CD14-positive monocyte (primary cell): Measurements from ENCODE around the gene ABTB2. TPM values are rescaled to one million over a fixed set of nuclear protein-coding genes. Genes with fewer than 3 reads are reported as not detected.

Experiments
- DNase-seq, 3 donors: peaks; one replicate each; pipeline ENCODE4 v3.0.0-alpha.2; 2011 to 2022
- H2AFZ ChIP-seq: 2 replicates; pipeline ENCODE4 v1.6.0; 2012; ENCODE audit warnings: mild to moderate bottlenecking, low read depth, low read length, inconsistent platforms; ENCODE audit not compliant: insufficient read depth, poor library complexity, severe bottlenecking
- H3K27ac ChIP-seq, 2 donors: 1 replicate in 1 of 2; 2 replicates in 1 of 2; pipeline ENCODE4 v1.5.1; 2012 to 2013; ENCODE audit warnings: low read length in 2 of 2, control low read depth in 1 of 2, inconsistent platforms in 1 of 2, low read depth in 1 of 2, mild to moderate bottlenecking in 1 of 2
- H3K27me3 ChIP-seq, 2 donors: one replicate each; pipeline versions ENCODE4 v1.6.0 to v1.6.1; 2011 to 2013; ENCODE audit warnings: low read length in 2 of 2; ENCODE audit not compliant: control insufficient read depth in 2 of 2, insufficient read depth in 2 of 2
- H3K36me3 ChIP-seq, 2 donors: replicated peaks in 1 of 2; 1 replicate in 1 of 2; 2 replicates in 1 of 2; pipeline versions ENCODE4 v1.5.1 to v1.6.1; 2012 to 2013; ENCODE audit warnings: low read length in 2 of 2, control low read depth in 1 of 2, inconsistent platforms in 1 of 2, mild to moderate bottlenecking in 1 of 2; ENCODE audit not compliant: insufficient read depth in 2 of 2, control insufficient read depth in 1 of 2
- H3K4me1 ChIP-seq, 2 donors: 1 replicate in 1 of 2; 2 replicates in 1 of 2; pipeline versions ENCODE4 v1.5.1 to v1.6.1; 2012 to 2013; ENCODE audit warnings: low read length in 2 of 2, control low read depth in 1 of 2, inconsistent platforms in 1 of 2, mild to moderate bottlenecking in 1 of 2, moderate library complexity in 1 of 2; ENCODE audit not compliant: insufficient read depth in 2 of 2, control insufficient read depth in 1 of 2
- H3K4me2 ChIP-seq: replicated peaks from 2 replicates; pipeline ENCODE3; 2012; ENCODE audit warnings: low read length, moderate library complexity, mild to moderate bottlenecking; ENCODE audit not compliant: poor library complexity, severe bottlenecking; ENCODE audit errors: extremely low read depth
- H3K4me3 ChIP-seq, 3 experiments: fragments of 200-600 bp in 1 of 3; sonication (generic) in 1 of 3; replicated peaks in 1 of 3; 1 replicate in 2 of 3; 2 replicates in 1 of 3; pipeline ENCODE4 v1.5.1; 2011 to 2013; ENCODE audit warnings: low read length in 3 of 3, mild to moderate bottlenecking in 3 of 3, control low read depth in 2 of 3, low read depth in 2 of 3, inconsistent platforms in 1 of 3, moderate library complexity in 1 of 3
- H3K79me2 ChIP-seq: 2 replicates; pipeline ENCODE4 v1.6.0; 2012; ENCODE audit warnings: mild to moderate bottlenecking, control low read depth, inconsistent platforms, low read length, moderate library complexity; ENCODE audit not compliant: insufficient read depth
- H3K9ac ChIP-seq: 2 replicates; pipeline ENCODE4 v1.6.0; 2017; ENCODE audit warnings: low read length, mild to moderate bottlenecking; ENCODE audit not compliant: insufficient read depth, poor library complexity, severe bottlenecking
- H3K9me3 ChIP-seq, 2 donors: replicated peaks in 1 of 2; 1 replicate in 1 of 2; 2 replicates in 1 of 2; pipeline versions ENCODE4 v1.5.1 to v1.6.1; 2012 to 2013; ENCODE audit warnings: low read length in 2 of 2, control low read depth in 1 of 2; ENCODE audit not compliant: control insufficient read depth in 1 of 2, insufficient read depth in 1 of 2
- H4K20me1 ChIP-seq: 2 replicates; pipeline ENCODE4 v1.6.0; 2012; ENCODE audit warnings: mild to moderate bottlenecking, low read length, control low read depth, moderate library complexity; ENCODE audit not compliant: insufficient read depth
- H3K27ac Mint-ChIP-seq, 7 donors: one replicate each; pipeline ENCODE4 v1.8.0; 2020; ENCODE audit warnings: mild to moderate bottlenecking in 7 of 7, mixed read lengths in 7 of 7, moderate library complexity in 6 of 7, inconsistent platforms in 2 of 7
- H3K27me3 Mint-ChIP-seq, 3 donors: one replicate each; pipeline ENCODE4 v1.8.0; 2021 to 2022; ENCODE audit warnings: low read depth in 3 of 3, mild to moderate bottlenecking in 3 of 3, mixed read lengths in 3 of 3, moderate library complexity in 3 of 3, inconsistent platforms in 1 of 3
- H3K36me3 Mint-ChIP-seq, 2 donors: one replicate each; pipeline ENCODE4 v1.8.0; 2020; ENCODE audit warnings: mixed read lengths in 2 of 2, inconsistent platforms in 1 of 2, mild to moderate bottlenecking in 1 of 2
- H3K4me1 Mint-ChIP-seq: one replicate; pipeline ENCODE4 v1.8.0; 2020; ENCODE audit warnings: mild to moderate bottlenecking, mixed read lengths
- H3K4me3 Mint-ChIP-seq, 2 donors: one replicate each; pipeline ENCODE4 v1.8.0; 2020; ENCODE audit warnings: mild to moderate bottlenecking in 2 of 2, mixed read lengths in 2 of 2, moderate library complexity in 1 of 2
- H3K9me3 Mint-ChIP-seq, 7 donors: one replicate each; pipeline ENCODE4 v1.8.0; 2020 to 2022; ENCODE audit warnings: mixed read lengths in 7 of 7, mild to moderate bottlenecking in 6 of 7, moderate library complexity in 6 of 7, inconsistent platforms in 2 of 7
- WGBS: methylation state at CpG from one replicate; pipeline ENCODE4 v1.1.5; 2013; ENCODE audit warnings: missing lambda C conversion rate; ENCODE audit not compliant: insufficient coverage; 5-methylcytosine and 5-hydroxymethylcytosine counted together
- intact Hi-C, 2 donors: fragments of 100-400 bp; cut with micrococcal nuclease; formaldehyde crosslinking; loops; one replicate each; pipeline versions ENCODE4 v1.15.0 to v1.15.1; 2023
- polyA plus RNA-seq, 3 donors: library from polyadenylated mRNA; depleted of rRNA in 1 of 3; unstranded in 2 of 3; stranded (reverse) in 1 of 3; fragments of 300-500 nt in 2 of 3; fragments of >200 nt in 1 of 3; fragmentation: Illumina TruSeq in 2 of 3; gene quantifications; 1 replicate in 2 of 3; 2 replicates in 1 of 3; pipeline ENCODE4 v1.2.3, GENCODE V29; 2012 to 2021
- TF ChIP-seq, protein P1 (sequence below): fragments of 200-600 bp; IDR thresholded peaks from one replicate; pipeline ENCODE4 v1.8.0; 2022; ENCODE audit warnings: antibody characterized with exemption, mild to moderate bottlenecking

Gene ABTB2
- polyA plus RNA-seq, 3 donors = 0.25 to 1.7 (median 0.26) TPM

DNA sequence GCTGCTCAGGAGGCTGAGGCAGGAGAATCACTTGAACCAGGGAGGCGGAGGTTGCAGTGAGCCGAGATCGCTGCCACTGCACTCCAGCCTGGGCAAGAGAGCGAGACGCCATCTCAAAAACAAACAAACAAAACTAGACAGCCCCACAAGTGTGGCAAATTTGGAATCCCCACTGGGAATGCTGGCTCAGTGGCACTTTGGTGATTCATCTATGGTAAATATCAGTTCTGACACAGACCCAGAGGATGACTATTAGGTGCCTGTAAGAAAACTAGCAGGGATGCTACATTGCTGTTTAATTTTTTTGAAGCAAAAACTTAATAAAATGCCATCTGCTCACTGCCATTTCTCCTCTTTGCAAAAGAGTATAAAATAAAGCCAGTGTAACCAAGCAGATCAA is 144.4 kb downstream of the ABTB2 start:
- H3K4me3 Mint-ChIP-seq = no peak overlapping the region

DNA sequence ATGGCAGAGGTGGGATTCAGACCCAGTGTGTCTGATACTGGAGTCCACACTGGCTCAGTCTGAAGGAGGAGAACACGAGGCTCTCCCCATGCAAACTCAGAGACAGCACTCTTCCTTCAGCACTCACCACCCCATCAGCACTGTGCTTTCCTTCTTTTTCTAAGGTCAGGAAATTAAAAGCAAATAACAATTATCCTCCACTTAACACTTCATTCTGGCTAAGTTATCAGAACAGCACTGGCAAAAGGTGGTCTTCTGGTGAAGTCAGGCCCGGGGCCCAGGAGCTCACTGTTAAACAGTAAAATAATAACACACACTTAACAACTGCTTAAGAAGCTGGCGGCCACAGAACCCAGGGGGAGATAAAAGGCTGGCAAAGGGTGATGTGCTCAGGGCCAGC is 145.2 kb downstream of the ABTB2 start:
- Mint-ChIP-seq H3K4me3 (no peak overlapping the region), H3K27me3 (peaks cover 0 to 1% (median 0%) of the 10 kb centered on the region in 3 donors), H3K9me3 (no peaks in the 10 kb centered on the region), H3K4me1 (peaks cover 24% of the 10 kb centered on the region), H3K27ac (peak overlapping the region in 1 of 7 donors; percentile 54), H3K36me3 (no peaks in the 10 kb centered on the region)
- Histone ChIP-seq H3K27ac (no peak overlapping the region), H4K20me1 (no peaks in the 10 kb centered on the region), H3K4me3 (no peak overlapping the region), H3K79me2 (no peaks in the 10 kb centered on the region), H3K36me3 (no peaks in the 10 kb centered on the region), H3K4me1 (peaks cover 17 to 20% of the 10 kb centered on the region in 2 donors), H3K4me2 (no peak overlapping the region), H3K9ac (no peak overlapping the region), H2AFZ (no peak overlapping the region), H3K27me3 (no peaks in the 10 kb centered on the region), H3K9me3 (no peaks in the 10 kb centered on the region)
- TF ChIP-seq, protein P1, sequence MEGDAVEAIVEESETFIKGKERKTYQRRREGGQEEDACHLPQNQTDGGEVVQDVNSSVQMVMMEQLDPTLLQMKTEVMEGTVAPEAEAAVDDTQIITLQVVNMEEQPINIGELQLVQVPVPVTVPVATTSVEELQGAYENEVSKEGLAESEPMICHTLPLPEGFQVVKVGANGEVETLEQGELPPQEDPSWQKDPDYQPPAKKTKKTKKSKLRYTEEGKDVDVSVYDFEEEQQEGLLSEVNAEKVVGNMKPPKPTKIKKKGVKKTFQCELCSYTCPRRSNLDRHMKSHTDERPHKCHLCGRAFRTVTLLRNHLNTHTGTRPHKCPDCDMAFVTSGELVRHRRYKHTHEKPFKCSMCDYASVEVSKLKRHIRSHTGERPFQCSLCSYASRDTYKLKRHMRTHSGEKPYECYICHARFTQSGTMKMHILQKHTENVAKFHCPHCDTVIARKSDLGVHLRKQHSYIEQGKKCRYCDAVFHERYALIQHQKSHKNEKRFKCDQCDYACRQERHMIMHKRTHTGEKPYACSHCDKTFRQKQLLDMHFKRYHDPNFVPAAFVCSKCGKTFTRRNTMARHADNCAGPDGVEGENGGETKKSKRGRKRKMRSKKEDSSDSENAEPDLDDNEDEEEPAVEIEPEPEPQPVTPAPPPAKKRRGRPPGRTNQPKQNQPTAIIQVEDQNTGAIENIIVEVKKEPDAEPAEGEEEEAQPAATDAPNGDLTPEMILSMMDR = no peak
- intact Hi-C loops = no loop called here
- no peak for DNase-seq
- no CpG with 5 or more reads among the region's 3 CpGs for WGBS

More for the DNA sequence above, 144.4 kb downstream of the ABTB2 start:
- peak in 1 of 3 donors; percentile 75 for DNase-seq
- H4K20me1 ChIP-seq = no peaks in the 10 kb centered on the region
- WGBS = 70% methylated on average over 2 of the region's 5 CpGs
- H3K9ac ChIP-seq = no peak overlapping the region
- H3K36me3 ChIP-seq = no peaks in the 10 kb centered on the region
- H3K27me3 ChIP-seq = no peaks in the 10 kb centered on the region
- Mint-ChIP-seq H3K36me3 (no peaks in the 10 kb centered on the region), H3K27me3 (peaks cover 0 to 1% (median 0%) of the 10 kb centered on the region in 3 donors), H3K9me3 (no peaks in the 10 kb centered on the region), H3K4me1 (peaks cover 16% of the 10 kb centered on the region), H3K27ac (no peak overlapping the region)
- H3K4me3 ChIP-seq = no peak overlapping the region
- TF ChIP-seq, protein P1 = no peak
- no peak overlapping the region for H2AFZ ChIP-seq
- H3K79me2 ChIP-seq = no peaks in the 10 kb centered on the region
- H3K4me2 ChIP-seq = no peak overlapping the region
- peaks cover 9 to 12% of the 10 kb centered on the region in 2 donors for H3K4me1 ChIP-seq
- H3K9me3 ChIP-seq = no peaks in the 10 kb centered on the region
- intact Hi-C loops = no loop called here
- H3K27ac ChIP-seq = no peak overlapping the region
